ENCODE measurements around the gene IL20RB.

IL20RB gene

GRCh38 chr3:137026701-137027100 lies 68.9 kb downstream of the IL20RB start:
- Histone ChIP-seq H3K27me3 (replicated peaks) (no peaks in the 10 kb centered on the region), H3K4me3 (ENCODE audit: low read depth, low read length) (no peak overlapping the region), H3K27ac (no peak overlapping the region), H3K36me3 (replicated peaks) (no peaks in the 10 kb centered on the region)
- in situ Hi-C loops (cut with HindIII; ENCODE audit: low pct_ligation_motif_present, low sequenced_read_pairs), result no loop called here
- DNase-seq, result no peak
- TF ChIP-seq CTCF (IDR thresholded peaks at IDR 0.05; ENCODE audit: low read depth, low read length, missing control alignments), result no peak

GRCh38 chr3:137032465-137033120 lies 74.8 kb downstream of the IL20RB start:
- in situ Hi-C loops (cut with HindIII; ENCODE audit: low pct_ligation_motif_present, low sequenced_read_pairs), result no loop called here
- Histone ChIP-seq H3K27ac (no peak overlapping the region), H3K36me3 (replicated peaks) (no peaks in the 10 kb centered on the region), H3K4me3 (ENCODE audit: low read depth, low read length) (peak overlapping the region; percentile 38), H3K27me3 (replicated peaks) (no peaks in the 10 kb centered on the region)
- peak; percentile 98 for TF ChIP-seq CTCF (IDR thresholded peaks at IDR 0.05; ENCODE audit: low read depth, low read length, missing control alignments)
- DNase-seq, result peak; percentile 90

GRCh38 chr3:137035631-137036030 lies 77.8 kb downstream of the IL20RB start:
- TF ChIP-seq CTCF (IDR thresholded peaks at IDR 0.05; ENCODE audit: low read depth, low read length, missing control alignments), result peak; percentile 62
- Histone ChIP-seq H3K36me3 (replicated peaks) (no peaks in the 10 kb centered on the region), H3K27me3 (replicated peaks) (no peaks in the 10 kb centered on the region), H3K27ac (no peak overlapping the region), H3K4me3 (ENCODE audit: low read depth, low read length) (no peak overlapping the region)
- DNase-seq, result peak; percentile 22
- in situ Hi-C loops (cut with HindIII; ENCODE audit: low pct_ligation_motif_present, low sequenced_read_pairs), result no loop called here

- no peak overlapping the region for H3K27ac ChIP-seq
- in situ Hi-C loops (cut with HindIII; ENCODE audit: low pct_ligation_motif_present, low sequenced_read_pairs), result no loop called here
- DNase-seq, result no peak
- no peak overlapping the region for H3K4me3 ChIP-seq (ENCODE audit: low read depth, low read length)
- no peaks in the 10 kb centered on the region for H3K27me3 ChIP-seq (replicated peaks)
- H3K36me3 ChIP-seq (replicated peaks), result no peaks in the 10 kb centered on the region
- TF ChIP-seq CTCF (IDR thresholded peaks at IDR 0.05; ENCODE audit: low read depth, low read length, missing control alignments), result no peak
Observed at GRCh38 chr3:137039570-137039969, 81.8 kb downstream of the IL20RB start.

GRCh38 chr3:137041251-137041650 lies 83.5 kb downstream of the IL20RB start:
- no peak for DNase-seq
- H3K27ac ChIP-seq, result no peak overlapping the region
- no peaks in the 10 kb centered on the region for H3K27me3 ChIP-seq (replicated peaks)
- in situ Hi-C loops (cut with HindIII; ENCODE audit: low pct_ligation_motif_present, low sequenced_read_pairs), result no loop called here
- TF ChIP-seq CTCF (IDR thresholded peaks at IDR 0.05; ENCODE audit: low read depth, low read length, missing control alignments), result no peak
- H3K4me3 ChIP-seq (ENCODE audit: low read depth, low read length), result no peak overlapping the region
- no peaks in the 10 kb centered on the region for H3K36me3 ChIP-seq (replicated peaks)

GRCh38 chr3:137041686-137042085 lies 83.9 kb downstream of the IL20RB start:
- Histone ChIP-seq H3K36me3 (replicated peaks) (no peaks in the 10 kb centered on the region), H3K4me3 (ENCODE audit: low read depth, low read length) (no peak overlapping the region), H3K27me3 (replicated peaks) (no peaks in the 10 kb centered on the region), H3K27ac (no peak overlapping the region)
- TF ChIP-seq CTCF (IDR thresholded peaks at IDR 0.05; ENCODE audit: low read depth, low read length, missing control alignments), result no peak
- no peak for DNase-seq
- in situ Hi-C loops (cut with HindIII; ENCODE audit: low pct_ligation_motif_present, low sequenced_read_pairs), result no loop called here

Measured in brain microvascular endothelial cell (primary cell).